HEK293 (cell line): ENCODE data around the gene LNPK.
A peak's percentile ranks its signal among the peaks of the same experiment; 100 is the strongest.
"Not testable (repeated sequence)": the region's sequence is repeated elsewhere in the genome, so short reads cannot be mapped to it uniquely, and the experiment has no call there.

Source experiments
- CTCF ChIA-PET: fragments of 350-600 bp; formaldehyde crosslinking; extraction: SDS; loops from one replicate; lab custom pipeline; 2021; ENCODE audit warnings: antibody characterized with exemption; lab: Yijun Ruan, JAX
- POLR2A ChIA-PET: fragments of 300-600 bp; formaldehyde crosslinking; extraction: SDS; loops from one replicate; lab custom pipeline; 2020; ENCODE audit warnings: antibody characterized with exemption, inconsistent platforms; lab: Yijun Ruan, JAX
- H3K27ac ChIP-seq: fragments of 200-500 bp; sonication (Bioruptor generic); 2 replicates; pipeline ENCODE4 v1.5.1; 2014; ENCODE audit warnings: low read depth, low read length, control low read depth, inconsistent platforms; ENCODE audit errors: extremely low read depth
- H3K36me3 ChIP-seq, 2 experiments: fragments of 200-500 bp in 1 of 2; sonication (Bioruptor generic) in 1 of 2; 1 replicate in 1 of 2; 2 replicates in 1 of 2; pipeline ENCODE4 v1.5.1; 2014 to 2017; ENCODE audit warnings: inconsistent platforms in 2 of 2, low read length in 2 of 2; ENCODE audit not compliant: control insufficient read depth in 2 of 2, insufficient read depth in 1 of 2
- H3K4me1 ChIP-seq: fragments of 200-500 bp; sonication (Bioruptor generic); 2 replicates; pipeline ENCODE4 v1.5.1; 2014; ENCODE audit warnings: mild to moderate bottlenecking, low read length, inconsistent platforms; ENCODE audit not compliant: control insufficient read depth, insufficient read depth
- H3K4me3 ChIP-seq: 2 replicates; pipeline ENCODE4 v1.5.1; 2011; ENCODE audit warnings: low read depth, mild to moderate bottlenecking, control low read depth, low read length, moderate library complexity
- H3K9me3 ChIP-seq: fragments of 200-500 bp; sonication (Bioruptor generic); 2 replicates; pipeline ENCODE4 v1.5.1; 2014; ENCODE audit warnings: low read depth, low read length, inconsistent platforms; ENCODE audit not compliant: control insufficient read depth, insufficient read depth
- EGR2 ChIP-seq: fragments of 450-650 bp; formaldehyde crosslinking; IDR thresholded peaks from 2 replicates; pipeline ENCODE4 v1.5.1; 2016; ENCODE audit warnings: low read depth, missing biosample characterization, missing genetic modification characterization
- IKZF3 ChIP-seq: fragments of 450-650 bp; IDR thresholded peaks from 2 replicates; pipeline ENCODE4 v1.5.0; 2018; ENCODE audit warnings: missing biosample characterization, mild to moderate bottlenecking, missing genetic modification characterization, moderate library complexity
- MEIS1 ChIP-seq: sonication (generic); formaldehyde crosslinking; IDR thresholded peaks from 2 replicates; pipeline ENCODE4 v1.8.1; 2022; ENCODE audit warnings: missing genetic modification reagents, mild to moderate bottlenecking, borderline replicate concordance
- SP3 ChIP-seq: fragments of 450-650 bp; formaldehyde crosslinking; IDR thresholded peaks from 2 replicates; pipeline ENCODE4 v1.5.1; 2016; ENCODE audit warnings: missing biosample characterization, missing genetic modification characterization
- ZBTB1 ChIP-seq: fragments of 450-650 bp; formaldehyde crosslinking; IDR thresholded peaks from 2 replicates; pipeline ENCODE4 v1.5.1; 2016; ENCODE audit warnings: missing biosample characterization, missing genetic modification characterization
- ZBTB11 ChIP-seq: fragments of 450-650 bp; formaldehyde crosslinking; conservative IDR thresholded peaks from 2 replicates; pipeline ENCODE4 v1.5.1; 2016; ENCODE audit warnings: low read depth, missing biosample characterization, missing genetic modification characterization
- ZBTB17 ChIP-seq: fragments of 450-650 bp; formaldehyde crosslinking; IDR thresholded peaks from 2 replicates; pipeline ENCODE4 v1.5.1; 2016; ENCODE audit warnings: missing biosample characterization, missing genetic modification characterization
- ZBTB21 ChIP-seq: fragments of 450-650 bp; formaldehyde crosslinking; IDR thresholded peaks from 2 replicates; pipeline ENCODE4 v1.5.1; 2017; ENCODE audit warnings: missing biosample characterization, missing genetic modification characterization
- ZNF114 ChIP-seq: fragments of 450-650 bp; formaldehyde crosslinking; IDR thresholded peaks from 2 replicates; pipeline ENCODE4 v1.5.0; 2017; ENCODE audit warnings: missing biosample characterization, missing genetic modification characterization
- ZNF140 ChIP-seq: fragments of 450-650 bp; formaldehyde crosslinking; IDR thresholded peaks from 2 replicates; pipeline ENCODE4 v1.5.1; 2016; ENCODE audit warnings: missing biosample characterization, missing genetic modification characterization
- ZNF146 ChIP-seq: fragments of 450-650 bp; formaldehyde crosslinking; IDR thresholded peaks from 2 replicates; pipeline ENCODE4 v1.5.1; 2016; ENCODE audit warnings: missing biosample characterization, missing genetic modification characterization
- ZNF211 ChIP-seq: fragments of 450-650 bp; formaldehyde crosslinking; IDR thresholded peaks from 2 replicates; pipeline ENCODE4 v1.5.1; 2016; ENCODE audit warnings: low read depth, missing biosample characterization, missing genetic modification characterization
- ZNF311 ChIP-seq: fragments of 450-650 bp; formaldehyde crosslinking; IDR thresholded peaks from 2 replicates; pipeline ENCODE4 v1.5.1; 2017; ENCODE audit warnings: missing biosample characterization, missing genetic modification characterization, borderline replicate concordance
- ZNF335 ChIP-seq: fragments of 450-650 bp; formaldehyde crosslinking; conservative IDR thresholded peaks from 2 replicates; pipeline ENCODE4 v1.5.1; 2016; ENCODE audit warnings: missing biosample characterization, missing genetic modification characterization
- ZNF791 ChIP-seq: fragments of 450-650 bp; formaldehyde crosslinking; IDR thresholded peaks from 2 replicates; pipeline ENCODE4 v1.5.1; 2016; ENCODE audit warnings: missing biosample characterization, missing genetic modification characterization
- ZSCAN23 ChIP-seq: fragments of 450-650 bp; formaldehyde crosslinking; IDR thresholded peaks from 2 replicates; pipeline ENCODE4 v1.5.1; 2016; ENCODE audit warnings: missing biosample characterization, missing genetic modification characterization
- ZSCAN4 ChIP-seq: fragments of 450-650 bp; formaldehyde crosslinking; IDR thresholded peaks from 2 replicates; pipeline ENCODE4 v1.5.1; 2017; ENCODE audit warnings: missing biosample characterization, missing genetic modification characterization

LNPK gene

GRCh38 chr2:175990099-175990498 is 12.0 kb downstream of the LNPK start:
- Histone ChIP-seq H3K27ac (no peak overlapping the region), H3K36me3 (peaks cover 4 to 18% of the 10 kb centered on the region in 2 experiments; a peak in 2 of 3 replicates), H3K4me1 (no peaks in the 10 kb centered on the region), H3K4me3 (no peak overlapping the region)
- POLR2A ChIA-PET: no interaction called here
- CTCF ChIA-PET: no interaction called here
- TF ChIP-seq ZBTB21 (no peak), ZNF335 (no peak), SP3 (no peak), ZNF114 (tag by site-specific recombination) (no peak), MEIS1 (CRISPR knock-in tag) (no peak), ZNF791 (no peak), ZBTB1 (tag by site-specific recombination) (no peak)
- TF ChIP-seq, all 188 proteins: peak for 0
- H3K9me3 ChIP-seq: no peaks in the 10 kb centered on the region

- POLR2A ChIA-PET: interaction anchor here (1.0 kb wide), 1 partner anchor 14 kb away, joined by 3 read pairs; the partner anchor contains the start of gene LNPK
- H3K4me3 ChIP-seq, CTCF ChIA-PET, H3K27ac ChIP-seq, H3K9me3 ChIP-seq, H3K4me1 ChIP-seq: not testable (repeated sequence)
- TF ChIP-seq ZNF146: peak; percentile 89
- H3K36me3 ChIP-seq: peaks cover 9 to 25% of the 10 kb centered on the region in 2 experiments; a peak in 2 of 3 replicates
Observed at GRCh38 chr2:175987126-175987525, 14.9 kb downstream of the LNPK start.

GRCh38 chr2:175984846-175985245 is 17.2 kb downstream of the LNPK start:
- no peak for TF ChIP-seq ZNF140 (tag by site-specific recombination)
- peak; percentile 25; the same call in 1 of the 2 replicates for TF ChIP-seq ZBTB17 (tag by site-specific recombination)
- no peak for TF ChIP-seq EGR2 (tag by site-specific recombination)
- TF ChIP-seq ZSCAN4 (tag by site-specific recombination): no peak
- TF ChIP-seq IKZF3 (tag by site-specific recombination): no peak
- TF ChIP-seq ZSCAN23 (tag by site-specific recombination): no peak
- no peak for TF ChIP-seq ZBTB11 (tag by site-specific recombination)
- no peak for TF ChIP-seq ZNF311 (tag by site-specific recombination)
- no peak for TF ChIP-seq ZNF211
- Histone ChIP-seq H3K36me3 (peaks cover 13 to 18% of the 10 kb centered on the region in 2 experiments), H3K4me1 (no peaks in the 10 kb centered on the region), H3K4me3 (no peak overlapping the region), H3K9me3 (no peaks in the 10 kb centered on the region), H3K27ac (no peak overlapping the region)
- ChIA-PET CTCF (interaction anchor here (0.5 to 0.6 kb wide), 2 partner anchors 108 to 317 kb away, joined by 3 read pairs; partner anchors contain the start of gene HOXD13), POLR2A (no interaction called here)
